GM12878 (cell line): Measurements from ENCODE around the gene ZDHHC14. TPM values are rescaled to one million over a fixed set of nuclear protein-coding genes. Genes with fewer than 3 reads are reported as not detected.

ENCODE experiments used
- ATAC-seq: fragments of 200-7000 bp; cut with Tn5 transposase; 3 replicates; pipeline ENCODE4 v1.9.1; 2020; ENCODE audit warnings: mild to moderate bottlenecking, moderate library complexity
- BruUV-seq: library from RNA; stranded (reverse); fragments of 400-500 nt; replicated peaks from 2 replicates; lab custom pipeline; 2021; lab: Mats Ljungman, UMichigan
- CTCF ChIA-PET: fragments of 300-600 bp; sonication (Branson Sonifier 250); formaldehyde crosslinking; extraction: SDS; loops from one replicate; lab custom pipeline; 2021; ENCODE audit warnings: inconsistent platforms; lab: Yijun Ruan, JAX
- POLR2A ChIA-PET: fragments of 350-600 bp; formaldehyde crosslinking; extraction: SDS; loops from one replicate; lab custom pipeline; 2021; ENCODE audit warnings: inconsistent platforms; lab: Charles Lee
- RAD21 ChIA-PET: fragments of 300-600 bp; sonication (Branson Sonifier 250); formaldehyde crosslinking; loops from one replicate; lab custom pipeline; 2023; ENCODE audit warnings: antibody characterized with exemption; ENCODE audit not compliant: unreplicated experiment; lab: Charles Lee
- SMC1A ChIA-PET: fragments of 300-600 bp; sonication (Branson Sonifier 250); formaldehyde crosslinking; loops from one replicate; lab custom pipeline; 2023; ENCODE audit not compliant: unreplicated experiment, uncharacterized antibody; lab: Charles Lee
- DNase-seq: peaks from one replicate; pipeline ENCODE4 v3.0.0-alpha.2; 2011; ENCODE audit warnings: low read depth, low spot score
- FAIRE-seq: peaks from 3 replicates; lab custom pipeline; 2011; peaks lifted over from hg19 to GRCh38; lab: Jason Lieb, UNC
- H2AFZ ChIP-seq: 2 replicates; pipeline ENCODE4 v1.6.0; 2011; ENCODE audit warnings: low read depth, low read length, control low read depth; ENCODE audit not compliant: control insufficient read depth
- H3K27ac ChIP-seq: 2 replicates; pipeline ENCODE4 v1.5.1; 2011; ENCODE audit warnings: control low read depth; ENCODE audit not compliant: control insufficient read depth, insufficient read depth
- H3K27me3 ChIP-seq, 2 experiments: replicated peaks in 1 of 2; 2 replicates each; pipeline versions ENCODE4 v1.6.0 to v1.6.1; 2011; ENCODE audit warnings: low read length in 1 of 2; ENCODE audit not compliant: control insufficient read depth in 2 of 2, insufficient read depth in 2 of 2
- H3K36me3 ChIP-seq, 2 experiments: 2 replicates each; pipeline ENCODE4 v1.5.1; 2011; ENCODE audit warnings: low read length in 1 of 2; ENCODE audit not compliant: control insufficient read depth in 2 of 2, insufficient read depth in 2 of 2
- H3K4me1 ChIP-seq: 2 replicates; pipeline ENCODE4 v1.6.1; 2011; ENCODE audit warnings: mild to moderate bottlenecking, low read length, moderate library complexity, mixed read lengths; ENCODE audit not compliant: control insufficient read depth, insufficient read depth
- H3K4me2 ChIP-seq: 2 replicates; pipeline ENCODE4 v1.6.0; 2011; ENCODE audit warnings: control low read depth; ENCODE audit not compliant: control insufficient read depth, insufficient read depth
- H3K4me3 ChIP-seq: fragments of 200-600 bp; sonication (generic); 2 replicates; pipeline ENCODE4 v1.5.1; 2016
- H3K79me2 ChIP-seq: 2 replicates; pipeline ENCODE4 v1.6.0; 2011; ENCODE audit warnings: low read length; ENCODE audit not compliant: control insufficient read depth, insufficient read depth
- H3K9ac ChIP-seq: 2 replicates; pipeline ENCODE4 v1.8.0; 2011; ENCODE audit warnings: low read length, control low read depth, mixed read lengths; ENCODE audit not compliant: control insufficient read depth, insufficient read depth
- H3K9me3 ChIP-seq: replicated peaks from 3 replicates; pipeline ENCODE4 v1.5.1; 2011; ENCODE audit warnings: mild to moderate bottlenecking, low read length; ENCODE audit not compliant: control insufficient read depth, insufficient read depth
- H4K20me1 ChIP-seq: 2 replicates; pipeline ENCODE4 v1.6.0; 2011; ENCODE audit not compliant: control insufficient read depth, insufficient read depth
- E4F1 ChIP-seq: fragments of 450-650 bp; IDR thresholded peaks from 2 replicates; pipeline ENCODE4 v1.6.1; 2018; ENCODE audit warnings: borderline replicate concordance, mild to moderate bottlenecking; ENCODE audit not compliant: partially characterized antibody
- EGR1 ChIP-seq, 2 experiments: IDR thresholded peaks; 1 replicate in 1 of 2; 2 replicates in 1 of 2; pipeline ENCODE4 v1.6.1; 2011 to 2012; ENCODE audit warnings: low read depth in 2 of 2, low read length in 2 of 2, borderline replicate concordance in 1 of 2, mild to moderate bottlenecking in 1 of 2, moderate library complexity in 1 of 2
- HDAC2 ChIP-seq: fragments of 200-600 bp; sonication (generic); IDR thresholded peaks from 2 replicates; pipeline ENCODE4 v1.6.1; 2017
- IRF3 ChIP-seq: fragments of 450-650 bp; IDR thresholded peaks from 2 replicates; pipeline ENCODE4 v1.6.1; 2014; ENCODE audit warnings: mild to moderate bottlenecking
- MYB ChIP-seq: fragments of 150-350 bp; IDR thresholded peaks from 2 replicates; pipeline ENCODE4 v1.6.1; 2014; ENCODE audit warnings: mild to moderate bottlenecking, low read depth, low read length, borderline replicate concordance
- NBN ChIP-seq: fragments of 450-650 bp; IDR thresholded peaks from 2 replicates; pipeline ENCODE4 v1.6.1; 2016
- PAX5 ChIP-seq: IDR thresholded peaks from 2 replicates; pipeline ENCODE4 v1.6.1; 2011; ENCODE audit warnings: low read depth, low read length, borderline replicate concordance
- POLR2AphosphoS5 ChIP-seq: IDR thresholded peaks from 2 replicates; pipeline ENCODE4 v1.6.1; 2011; ENCODE audit warnings: mild to moderate bottlenecking, low read length, inconsistent platforms
- RELA ChIP-seq: fragments of 450-650 bp; IDR thresholded peaks from 2 replicates; pipeline ENCODE4 v1.8.0; 2014; ENCODE audit warnings: borderline replicate concordance; ENCODE audit not compliant: partially characterized antibody
- SPI1 ChIP-seq: IDR thresholded peaks from 2 replicates; pipeline ENCODE4 v1.6.1; 2011; ENCODE audit warnings: low read depth, mild to moderate bottlenecking, low read length, moderate library complexity, borderline replicate concordance; ENCODE audit not compliant: insufficient read depth
- ZBTB33 ChIP-seq: fragments of 450-650 bp; IDR thresholded peaks from 2 replicates; pipeline ENCODE4 v1.6.1; 2017; ENCODE audit warnings: mild to moderate bottlenecking
- ZNF24 ChIP-seq: fragments of 450-650 bp; IDR thresholded peaks from 2 replicates; pipeline ENCODE4 v1.6.1; 2017; ENCODE audit warnings: antibody characterized with exemption, mild to moderate bottlenecking
- ZNF274 ChIP-seq: IDR thresholded peaks from one replicate; pipeline ENCODE4 v1.8.0; 2011; ENCODE audit not compliant: insufficient read length, insufficient read depth
- WGBS: methylation state at CpG from one replicate; pipeline ENCODE4 v1.1.6; 2016; ENCODE audit warnings: low lambda C conversion rate; ENCODE audit not compliant: insufficient replicate concordance, insufficient coverage; ENCODE audit errors: missing lambda C conversion rate; 5-methylcytosine and 5-hydroxymethylcytosine counted together
- in situ Hi-C: fragments of 300-500 bp; cut with MboI; formaldehyde crosslinking; loops from 9 replicates; pipeline ENCODE4 v1.14.3; 2018; ENCODE audit warnings: mixed read lengths
- intact Hi-C: fragments of 100-400 bp; cut with micrococcal nuclease; formaldehyde crosslinking; loops from one replicate; pipeline ENCODE4 v1.14.2; 2022; ENCODE audit not compliant: unreplicated experiment
- polyA plus RNA-seq, 11 experiments: library from polyadenylated mRNA; depleted of rRNA in 4 of 11; unstranded in 6 of 11; stranded (reverse) in 5 of 11; fragments of >200 nt; fragmentation: Nextera tagmentation in 4 of 11; fragmentation: Illumina TruSeq in 1 of 11; extraction: Ambion mirVana in 4 of 11; extraction: Trizol in 1 of 11; gene quantifications; 1 replicate in 1 of 11; 2 replicates in 10 of 11; pipeline versions ENCODE4 v1.2.1 to v1.2.3, GENCODE V29; 2011 to 2016; ENCODE audit warnings: inconsistent platforms in 2 of 11, missing spikeins in 2 of 11, low read depth in 1 of 11
- total RNA-seq, 4 experiments: library from RNA; depleted of rRNA in 3 of 4; stranded (reverse); fragments of >200 nt in 3 of 4; fragmentation: Illumina TruSeq in 1 of 4; extraction: Trizol in 1 of 4; gene quantifications; 2 replicates each; pipeline versions ENCODE4 v1.2.1 to v1.2.3, GENCODE V29; 2013 to 2021
- TF ChIP-seq, protein P1 (sequence below): fragments of 450-650 bp; formaldehyde crosslinking; IDR thresholded peaks from 2 replicates; pipeline ENCODE4 v1.5.0; 2022; ENCODE audit warnings: mild to moderate bottlenecking, missing genetic modification characterization

The ZDHHC14 gene
- total and polyA plus RNA-seq, 10 of the 15 experiments (the other 5 are each of a cell fraction or from before 2014, with no cell fraction given) = 0.15 to 16.0 (median 0.76) TPM; not detected in 1

GRCh38 chr6:157538698-157539097 lies 157.7 kb downstream of the ZDHHC14 start:
- no peak for DNase-seq
- peaks cover 0 to 5% of the 10 kb centered on the region in 2 experiments; a peak in 2 of 4 replicates for H3K36me3 ChIP-seq
- RAD21 ChIA-PET = interaction anchor here (1.5 to 1.7 kb wide), 4 partner anchors 9 to 23 kb away, joined by 3 to 5 read pairs (median 4); no protein-coding TSS in a partner anchor
- 89% methylated on average over 13 of the region's 13 CpGs for whole genome bisulfite sequencing
- no peak overlapping the region for H3K27ac ChIP-seq
- POLR2A ChIA-PET = interaction anchor here (1.0 kb wide), 1 partner anchor 216 kb away, joined by 3 read pairs; no protein-coding TSS in a partner anchor
- in situ Hi-C loops = no loop called here
- no peaks in the 10 kb centered on the region for H4K20me1 ChIP-seq
- no peaks in the 10 kb centered on the region for H3K79me2 ChIP-seq
- peaks cover 8% of the 10 kb centered on the region; the same call in 1 of the 2 replicates for H3K4me1 ChIP-seq
- BruUV-seq = no TSS peak
- no peaks in the 10 kb centered on the region for H3K27me3 ChIP-seq
- no peak overlapping the region for H2AFZ ChIP-seq
- SMC1A ChIA-PET = interaction anchor here (1.3 to 2.1 kb wide), 8 partner anchors 12 to 95 kb away, joined by 3 to 6 read pairs (median 4); no protein-coding TSS in a partner anchor
- FAIRE-seq = no peak
- intact Hi-C loops = loop anchor here (5.0 kb wide), 1 partner anchor 156 kb away; the partner anchor contains the start of gene ZDHHC14
- ATAC-seq = no peak
- CTCF ChIA-PET = interaction anchor here (1.5 to 1.6 kb wide), 2 partner anchors 18 to 214 kb away, joined by 3 read pairs; no protein-coding TSS in a partner anchor
- H3K9ac ChIP-seq = no peak overlapping the region
- no peak overlapping the region for H3K4me2 ChIP-seq
- no peak overlapping the region for H3K4me3 ChIP-seq
- no peaks in the 10 kb centered on the region for H3K9me3 ChIP-seq
- TF ChIP-seq NBN = no peak
- no peak for TF ChIP-seq ZNF24
- no peak for TF ChIP-seq POLR2AphosphoS5
- no peak for TF ChIP-seq SPI1
- TF ChIP-seq HDAC2 = no peak
- no peak for TF ChIP-seq PAX5
- no peak for TF ChIP-seq EGR1 (IDR thresholded peaks at IDR 0.05; ENCODE audit: borderline replicate concordance in 1 of 2, low read depth in 2 of 2, low read length in 2 of 2)
- TF ChIP-seq ZBTB33 = no peak
- TF ChIP-seq E4F1 = no peak
- TF ChIP-seq IRF3 = no peak
- TF ChIP-seq, protein P1, sequence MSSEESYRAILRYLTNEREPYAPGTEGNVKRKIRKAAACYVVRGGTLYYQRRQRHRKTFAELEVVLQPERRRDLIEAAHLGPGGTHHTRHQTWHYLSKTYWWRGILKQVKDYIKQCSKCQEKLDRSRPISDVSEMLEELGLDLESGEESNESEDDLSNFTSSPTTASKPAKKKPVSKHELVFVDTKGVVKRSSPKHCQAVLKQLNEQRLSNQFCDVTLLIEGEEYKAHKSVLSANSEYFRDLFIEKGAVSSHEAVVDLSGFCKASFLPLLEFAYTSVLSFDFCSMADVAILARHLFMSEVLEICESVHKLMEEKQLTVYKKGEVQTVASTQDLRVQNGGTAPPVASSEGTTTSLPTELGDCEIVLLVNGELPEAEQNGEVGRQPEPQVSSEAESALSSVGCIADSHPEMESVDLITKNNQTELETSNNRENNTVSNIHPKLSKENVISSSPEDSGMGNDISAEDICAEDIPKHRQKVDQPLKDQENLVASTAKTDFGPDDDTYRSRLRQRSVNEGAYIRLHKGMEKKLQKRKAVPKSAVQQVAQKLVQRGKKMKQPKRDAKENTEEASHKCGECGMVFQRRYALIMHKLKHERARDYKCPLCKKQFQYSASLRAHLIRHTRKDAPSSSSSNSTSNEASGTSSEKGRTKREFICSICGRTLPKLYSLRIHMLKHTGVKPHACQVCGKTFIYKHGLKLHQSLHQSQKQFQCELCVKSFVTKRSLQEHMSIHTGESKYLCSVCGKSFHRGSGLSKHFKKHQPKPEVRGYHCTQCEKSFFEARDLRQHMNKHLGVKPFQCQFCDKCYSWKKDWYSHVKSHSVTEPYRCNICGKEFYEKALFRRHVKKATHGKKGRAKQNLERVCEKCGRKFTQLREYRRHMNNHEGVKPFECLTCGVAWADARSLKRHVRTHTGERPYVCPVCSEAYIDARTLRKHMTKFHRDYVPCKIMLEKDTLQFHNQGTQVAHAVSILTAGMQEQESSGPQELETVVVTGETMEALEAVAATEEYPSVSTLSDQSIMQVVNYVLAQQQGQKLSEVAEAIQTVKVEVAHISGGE (CRISPR knock-in tag) = no peak
- TF ChIP-seq RELA = no peak
- TF ChIP-seq MYB = no peak
- no peak for TF ChIP-seq ZNF274
